GM19240 (cell line): ENCODE data around the gene CCDC97.

ENCODE experiments used
- DNase-seq: peaks from one replicate; pipeline ENCODE4 v3.0.0; 2011; ENCODE audit warnings: low spot score; ENCODE audit not compliant: insufficient read length

The CCDC97 gene

GRCh38 chr19:41319500-41320184 is 9.7 kb downstream of the CCDC97 start:
- no peak for DNase-seq

- DNase-seq: no peak
These were observed 10.2 kb downstream of the CCDC97 start for GRCh38 chr19:41320185-41320518.

- DNase-seq: no peak
These were observed 10.6 kb downstream of the CCDC97 start for GRCh38 chr19:41320568-41320967.

- DNase-seq: no peak
These were observed 11.2 kb downstream of the CCDC97 start for GRCh38 chr19:41321204-41321599.

- DNase-seq: no peak
These were observed 11.8 kb downstream of the CCDC97 start for GRCh38 chr19:41321600-41322270.

- DNase-seq: no peak
These were observed 12.5 kb downstream of the CCDC97 start for GRCh38 chr19:41322451-41322850.

- no peak for DNase-seq
These were observed 13.1 kb downstream of the CCDC97 start for GRCh38 chr19:41323023-41323422.

GRCh38 chr19:41323430-41324125 is 13.6 kb downstream of the CCDC97 start:
- DNase-seq: no peak

GRCh38 chr19:41324231-41324702 is 14.3 kb downstream of the CCDC97 start:
- DNase-seq: no peak

- DNase-seq: no peak
These were observed 15.1 kb downstream of the CCDC97 start for GRCh38 chr19:41324921-41325639.

- DNase-seq: no peak
These were observed 15.6 kb downstream of the CCDC97 start for GRCh38 chr19:41325640-41325946.

- DNase-seq: no peak
These were observed 16.2 kb downstream of the CCDC97 start for GRCh38 chr19:41325947-41326706.

- DNase-seq: no peak
These were observed 17.2 kb downstream of the CCDC97 start for GRCh38 chr19:41327076-41327575.

- peak; percentile 89 for DNase-seq
These were observed 17.7 kb downstream of the CCDC97 start for GRCh38 chr19:41327576-41328156.

- no peak for DNase-seq
These were observed 18.3 kb downstream of the CCDC97 start for GRCh38 chr19:41328157-41328841.

GRCh38 chr19:41328842-41329225 is 18.9 kb downstream of the CCDC97 start:
- no peak for DNase-seq

- DNase-seq: no peak
These were observed 20.5 kb downstream of the CCDC97 start for GRCh38 chr19:41330481-41330880.

- DNase-seq: no peak
These were observed 21.1 kb downstream of the CCDC97 start for GRCh38 chr19:41330946-41331678.

GRCh38 chr19:41332000-41332399 is 22.0 kb downstream of the CCDC97 start:
- no peak for DNase-seq
